ENCODE results near the gene STX8.

Gene STX8

GRCh38 chr17:9225305-9226101, 350.1 kb downstream of the STX8 start:
- no peak for DNase-seq (ENCODE audit: low read depth)

GRCh38 chr17:9224485-9224884, 351.1 kb downstream of the STX8 start:
- DNase-seq (ENCODE audit: low read depth) = no peak

- DNase-seq (ENCODE audit: low read depth) = no peak
These were observed 352.1 kb downstream of the STX8 start for GRCh38 chr17:9223531-9223930.

- no peak for DNase-seq (ENCODE audit: low read depth)
These were observed 353.8 kb downstream of the STX8 start for GRCh38 chr17:9221922-9222180.

GRCh38 chr17:9221147-9221921, 354.3 kb downstream of the STX8 start:
- no peak for DNase-seq (ENCODE audit: low read depth)

- no peak for DNase-seq (ENCODE audit: low read depth)
These were observed 355.0 kb downstream of the STX8 start for GRCh38 chr17:9220398-9221146.

GRCh38 chr17:9219631-9220397, 355.8 kb downstream of the STX8 start:
- DNase-seq (ENCODE audit: low read depth) = no peak

- no peak for DNase-seq (ENCODE audit: low read depth)
These were observed 356.7 kb downstream of the STX8 start for GRCh38 chr17:9218911-9219310.

GRCh38 chr17:9218064-9218635, 357.5 kb downstream of the STX8 start:
- no peak for DNase-seq (ENCODE audit: low read depth)

- DNase-seq (ENCODE audit: low read depth) = no peak
These were observed 358.2 kb downstream of the STX8 start for GRCh38 chr17:9217151-9218056.

GRCh38 chr17:9215465-9215864, 360.2 kb downstream of the STX8 start:
- DNase-seq (ENCODE audit: low read depth) = no peak

GRCh38 chr17:9213303-9213640, 362.3 kb downstream of the STX8 start:
- no peak for DNase-seq (ENCODE audit: low read depth)

GRCh38 chr17:9212376-9213302, 363.0 kb downstream of the STX8 start:
- DNase-seq (ENCODE audit: low read depth) = no peak

GRCh38 chr17:9211133-9211765, 364.4 kb downstream of the STX8 start:
- no peak for DNase-seq (ENCODE audit: low read depth)

GRCh38 chr17:9209781-9210370, 365.7 kb downstream of the STX8 start:
- DNase-seq (ENCODE audit: low read depth) = no peak

- no peak for DNase-seq (ENCODE audit: low read depth)
These were observed 366.3 kb downstream of the STX8 start for GRCh38 chr17:9209347-9209746.

GRCh38 chr17:9208381-9209105, 367.1 kb downstream of the STX8 start:
- DNase-seq (ENCODE audit: low read depth) = no peak

- DNase-seq (ENCODE audit: low read depth) = no peak
These were observed 368.8 kb downstream of the STX8 start for GRCh38 chr17:9206741-9207332.
